Astrocyte of the cerebellum (primary cell): ENCODE measurements around the gene P4HB.

Experiments
- DNase-seq: peaks from one replicate; pipeline ENCODE4 v3.0.0-alpha.2; 2011; ENCODE audit warnings: low read depth
- H3K4me3 ChIP-seq: 2 replicates; pipeline ENCODE4 v1.5.1; 2011; ENCODE audit warnings: mild to moderate bottlenecking, low read depth, low read length, moderate library complexity
- in situ Hi-C: cut with HindIII; loops from 2 replicates; pipeline ENCODE4 v1.10.0; 2017; ENCODE audit warnings: low sequenced_read_pairs
- TF ChIP-seq, protein P1 (sequence below): IDR thresholded peaks from 2 replicates; pipeline ENCODE4 v1.5.1; 2012; ENCODE audit warnings: low read length, low read depth, moderate library complexity, mild to moderate bottlenecking; ENCODE audit errors: missing control alignments

Gene P4HB

DNA sequence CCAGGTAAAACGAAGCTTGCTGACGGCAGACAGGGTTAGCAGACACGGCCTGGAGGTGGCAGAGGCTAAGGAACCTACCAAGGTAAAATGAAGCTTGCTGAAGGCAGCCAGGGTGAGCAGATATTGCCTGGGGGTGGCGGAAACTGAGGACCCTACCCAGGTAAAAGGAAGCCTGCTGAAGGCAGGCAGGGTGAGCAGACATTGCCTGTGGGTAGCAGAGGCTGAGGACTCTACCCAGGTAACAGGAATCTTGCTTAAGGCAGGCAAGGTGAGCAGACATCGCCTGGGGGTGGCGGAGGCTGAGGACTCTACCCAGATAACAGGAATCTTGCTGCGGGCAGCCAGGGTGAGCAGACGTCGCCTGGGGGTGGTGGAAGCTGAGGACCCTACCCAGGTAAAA, 59.0 kb downstream of the P4HB start:
- no peak for DNase-seq
- no peak overlapping the region for H3K4me3 ChIP-seq
- TF ChIP-seq, protein P1, sequence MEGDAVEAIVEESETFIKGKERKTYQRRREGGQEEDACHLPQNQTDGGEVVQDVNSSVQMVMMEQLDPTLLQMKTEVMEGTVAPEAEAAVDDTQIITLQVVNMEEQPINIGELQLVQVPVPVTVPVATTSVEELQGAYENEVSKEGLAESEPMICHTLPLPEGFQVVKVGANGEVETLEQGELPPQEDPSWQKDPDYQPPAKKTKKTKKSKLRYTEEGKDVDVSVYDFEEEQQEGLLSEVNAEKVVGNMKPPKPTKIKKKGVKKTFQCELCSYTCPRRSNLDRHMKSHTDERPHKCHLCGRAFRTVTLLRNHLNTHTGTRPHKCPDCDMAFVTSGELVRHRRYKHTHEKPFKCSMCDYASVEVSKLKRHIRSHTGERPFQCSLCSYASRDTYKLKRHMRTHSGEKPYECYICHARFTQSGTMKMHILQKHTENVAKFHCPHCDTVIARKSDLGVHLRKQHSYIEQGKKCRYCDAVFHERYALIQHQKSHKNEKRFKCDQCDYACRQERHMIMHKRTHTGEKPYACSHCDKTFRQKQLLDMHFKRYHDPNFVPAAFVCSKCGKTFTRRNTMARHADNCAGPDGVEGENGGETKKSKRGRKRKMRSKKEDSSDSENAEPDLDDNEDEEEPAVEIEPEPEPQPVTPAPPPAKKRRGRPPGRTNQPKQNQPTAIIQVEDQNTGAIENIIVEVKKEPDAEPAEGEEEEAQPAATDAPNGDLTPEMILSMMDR = no peak
- in situ Hi-C loops = no loop called here

DNA sequence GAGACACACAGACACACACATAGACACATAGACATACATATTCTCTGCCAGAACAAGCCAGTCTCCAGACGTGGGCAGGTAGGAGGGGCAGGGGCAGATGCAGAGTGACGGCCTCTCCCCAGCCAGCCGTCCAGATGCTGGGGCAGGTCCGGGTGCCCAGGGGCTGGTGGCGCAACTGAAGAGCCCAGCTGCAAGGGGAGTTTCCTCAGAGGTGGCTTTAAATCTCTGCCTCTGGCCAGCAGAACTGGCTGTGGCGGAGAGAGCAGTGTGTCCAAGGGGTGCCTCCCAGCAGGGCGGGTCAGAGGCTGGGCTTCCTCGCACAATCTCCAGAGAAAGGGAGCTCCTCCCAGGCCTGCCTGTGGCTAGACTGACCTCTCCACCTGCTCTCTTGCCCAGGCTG, 65.8 kb downstream of the P4HB start:
- DNase-seq = no peak
- no peak overlapping the region for H3K4me3 ChIP-seq
- in situ Hi-C loops = no loop called here
- TF ChIP-seq, protein P1 = no peak

DNA sequence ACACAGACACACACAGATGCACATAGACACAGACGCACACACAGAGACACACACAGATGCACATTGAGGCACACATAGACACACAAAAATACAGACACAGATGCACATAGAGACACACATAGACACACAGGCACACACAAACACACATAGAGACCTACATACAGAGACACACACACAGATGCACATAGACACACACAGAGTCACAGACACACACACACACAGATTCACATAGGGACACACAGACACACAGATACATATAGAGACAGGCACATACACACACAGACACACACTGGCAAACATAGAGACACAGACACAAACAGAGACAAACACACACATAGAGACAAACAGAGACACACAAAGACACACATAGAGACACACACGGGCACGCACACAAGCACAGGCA, 66.3 kb downstream of the P4HB start:
- no peak overlapping the region for H3K4me3 ChIP-seq
- in situ Hi-C loops = no loop called here
- TF ChIP-seq, protein P1 = no peak
- DNase-seq = no peak
